NCI-H2081 (cell line): Measurements from ENCODE around the gene CRACR2B.

Source experiments
- DNase-seq, 2 experiments: peaks; one replicate each; lab custom pipeline; 2025; lab: John Stamatoyannopoulos, UW

Gene CRACR2B

DNA sequence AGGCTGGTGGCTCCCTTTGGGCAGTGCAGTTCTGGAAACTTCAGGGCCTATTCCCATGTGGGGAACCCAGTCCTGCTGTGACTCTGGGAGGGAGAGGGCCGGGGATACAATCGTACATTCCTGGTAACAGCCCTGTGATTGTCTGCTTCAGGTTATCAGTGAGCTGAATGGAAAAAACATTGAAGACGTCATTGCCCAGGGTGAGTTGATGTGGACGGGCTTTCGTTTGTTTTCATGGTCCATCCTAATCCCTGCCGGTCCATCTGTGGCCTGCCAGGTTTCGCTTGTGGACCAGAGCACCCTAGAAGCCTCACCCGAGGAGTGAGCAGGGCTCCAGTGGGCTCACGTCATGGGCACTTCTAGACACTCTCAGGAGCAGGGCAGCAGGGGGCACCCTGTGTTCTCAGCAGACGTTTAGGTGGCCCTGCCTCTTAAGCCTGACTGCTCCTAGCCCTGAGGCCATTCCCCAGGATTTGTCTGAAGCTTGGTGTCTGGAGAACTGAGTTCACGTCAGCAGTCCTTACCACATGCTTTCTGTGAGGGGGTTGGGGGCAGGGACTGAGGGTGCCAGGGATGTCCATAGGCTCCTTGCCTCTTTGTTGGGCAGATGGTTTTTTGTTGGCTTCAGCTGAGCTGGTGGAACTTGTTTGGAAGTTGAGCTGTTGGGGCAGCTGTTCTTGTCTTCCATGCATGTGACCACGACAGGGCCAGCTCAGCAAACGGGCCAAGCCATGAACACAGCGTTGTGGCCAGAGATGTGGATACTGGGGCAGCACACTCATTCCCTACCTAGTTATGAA lies 16.1 kb upstream of the CRACR2B start:
- DNase-seq, result no peak

DNA sequence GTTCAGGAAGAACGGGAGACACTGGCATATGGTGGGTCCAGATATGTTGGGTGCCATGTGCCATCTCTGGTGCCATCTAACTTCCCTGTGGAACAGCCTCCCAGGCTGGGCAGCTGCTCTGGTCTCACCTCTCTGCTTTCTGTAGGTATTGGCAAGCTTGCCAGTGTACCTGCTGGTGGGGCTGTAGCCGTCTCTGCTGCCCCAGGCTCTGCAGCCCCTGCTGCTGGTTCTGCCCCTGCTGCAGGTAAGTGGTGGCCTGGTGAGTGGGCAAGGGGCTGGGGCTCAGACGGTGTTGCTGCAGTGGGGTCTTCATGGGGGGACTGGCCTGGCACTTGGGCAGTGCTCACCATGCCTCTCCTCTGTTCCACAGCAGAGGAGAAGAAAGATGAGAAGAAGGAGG lies 15.3 kb upstream of the CRACR2B start:
- no peak for DNase-seq

DNA sequence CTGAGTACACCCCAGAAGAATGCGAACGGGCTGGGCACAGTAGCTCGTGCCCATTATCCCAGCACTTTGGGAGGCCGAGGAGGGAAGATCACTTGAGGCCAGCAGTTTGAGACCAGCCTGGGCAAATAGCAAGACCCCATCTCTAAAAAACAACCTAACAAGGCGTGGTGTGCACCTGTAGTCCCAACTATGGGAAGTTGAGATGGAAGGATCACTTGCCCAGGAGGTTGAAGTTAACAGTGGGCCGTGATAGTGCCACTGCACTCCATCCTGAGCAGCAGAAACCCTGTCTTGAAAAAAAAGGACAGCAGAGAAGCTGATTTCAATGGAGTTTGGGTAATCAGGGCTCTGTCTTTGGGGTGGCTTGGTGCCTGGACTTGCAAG lies 14.7 kb upstream of the CRACR2B start:
- no peak for DNase-seq

DNA sequence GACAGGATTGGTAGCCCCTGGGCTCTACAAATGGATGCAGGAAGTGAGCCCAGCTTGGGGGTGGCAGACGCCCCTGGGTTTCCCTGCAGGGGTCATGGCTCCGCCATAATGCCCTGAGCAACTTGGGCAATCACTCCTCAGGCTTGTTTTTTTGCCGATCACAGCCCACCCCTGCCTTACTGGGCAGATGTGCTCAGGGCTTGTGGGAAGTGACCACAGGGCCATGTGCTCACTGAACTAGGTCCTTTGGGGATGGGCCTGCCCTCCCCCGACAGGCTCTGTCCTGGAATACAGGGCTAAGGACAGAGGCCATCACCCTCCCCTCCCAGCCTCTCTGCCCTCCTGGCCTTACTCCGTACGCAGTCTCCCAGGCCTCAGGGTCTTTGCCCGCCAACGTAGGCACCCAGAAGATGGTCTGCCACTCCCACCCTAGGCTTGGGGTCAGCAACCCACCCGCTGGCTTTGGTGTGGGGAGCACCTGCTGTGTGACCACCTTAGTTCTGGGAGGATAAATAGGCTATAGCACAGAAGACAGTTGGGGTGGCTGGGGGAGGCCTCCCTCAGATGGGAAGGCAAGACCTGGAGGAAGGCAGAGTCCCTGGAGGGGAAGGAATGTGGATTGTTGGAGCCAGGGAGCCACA lies 14.1 kb upstream of the CRACR2B start:
- DNase-seq, result no peak

DNA sequence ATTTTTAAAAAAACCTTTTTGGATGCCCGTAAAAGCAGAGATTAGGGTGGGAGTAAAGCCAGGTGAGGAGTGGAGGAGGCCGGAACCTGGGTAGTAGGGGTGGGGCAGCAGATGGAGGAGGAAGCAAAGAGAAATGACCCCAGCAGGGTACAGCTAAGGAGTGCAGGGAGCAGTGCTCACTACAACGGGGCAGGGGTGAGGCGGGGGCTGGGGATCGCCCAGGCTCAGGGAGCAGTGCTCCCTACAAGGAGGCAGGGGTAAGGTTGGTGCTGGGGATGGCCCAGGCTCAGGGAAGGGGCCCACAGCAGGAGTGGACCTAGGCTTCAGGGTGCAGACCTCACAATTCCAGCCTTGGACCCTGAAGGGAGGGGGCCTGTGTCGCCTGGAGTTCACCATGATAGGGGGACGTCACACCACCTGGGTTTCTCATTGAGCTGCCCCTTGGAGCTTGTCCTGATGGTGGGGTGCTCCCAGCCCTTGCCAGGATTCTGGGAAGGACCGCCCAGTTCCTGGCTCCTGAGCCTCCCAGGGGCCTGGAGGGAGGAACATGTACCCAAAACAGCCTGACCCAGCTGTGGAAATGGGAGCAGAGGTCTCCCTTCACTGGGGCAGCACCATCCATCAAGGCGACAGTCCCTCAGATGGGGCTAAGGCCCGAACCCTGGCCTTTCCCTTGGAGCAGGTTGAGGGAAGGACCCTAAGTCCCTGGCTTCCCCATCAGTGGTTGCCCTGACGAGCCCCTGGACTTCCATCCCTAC lies 11.9 kb upstream of the CRACR2B start:
- no peak for DNase-seq

DNA sequence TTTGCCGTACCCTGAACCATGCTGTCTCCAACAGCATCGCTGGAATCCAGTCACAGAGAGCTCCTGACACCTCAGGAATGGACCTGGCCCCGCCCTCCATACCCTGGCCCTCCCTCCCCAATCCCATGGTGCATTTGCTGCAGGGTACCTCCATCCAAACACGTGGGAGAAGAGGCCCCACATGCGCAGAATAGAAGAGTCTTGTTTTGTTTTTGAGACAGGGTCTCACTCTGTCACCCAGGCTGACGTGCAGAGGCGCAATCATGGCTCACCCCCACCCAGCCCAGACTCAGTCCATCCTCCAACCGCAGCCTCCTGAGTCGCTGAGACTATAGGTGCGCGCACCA lies 11.3 kb upstream of the CRACR2B start:
- no peak for DNase-seq

DNA sequence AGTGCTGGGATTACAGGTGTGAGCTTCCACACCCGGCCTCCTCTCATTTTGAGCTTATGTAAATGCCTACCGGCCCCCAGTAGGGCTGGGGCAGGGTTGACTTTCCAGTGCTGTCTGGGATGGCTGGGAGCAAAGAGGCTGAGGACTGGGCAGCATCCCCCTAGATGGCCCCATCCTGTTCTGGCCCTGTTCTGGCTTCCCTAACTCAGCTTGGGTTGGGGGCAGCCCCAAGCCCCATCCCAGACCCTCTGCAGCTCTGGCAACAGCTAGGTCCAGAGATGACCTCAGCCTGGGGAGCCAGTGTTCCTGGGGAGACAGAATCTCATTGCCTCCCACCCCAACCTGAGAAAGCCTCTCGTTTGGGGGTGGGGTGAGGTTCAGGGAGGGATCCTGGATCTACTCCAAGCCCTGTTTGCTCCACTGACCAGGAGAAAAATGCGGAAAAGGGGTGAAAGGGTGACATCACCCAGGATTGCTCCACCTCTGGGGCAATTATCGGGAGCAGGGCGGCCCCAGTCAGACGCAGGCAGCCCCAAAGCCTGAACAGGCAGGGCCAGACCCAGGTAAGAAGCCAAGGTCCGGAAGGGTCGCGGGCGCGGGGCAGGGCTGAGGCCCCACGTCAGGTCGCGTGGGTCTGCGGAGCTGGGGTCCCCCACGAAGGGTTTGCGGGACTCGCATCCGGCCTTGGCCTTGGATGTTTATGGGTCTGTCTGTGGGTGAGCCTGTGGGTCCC lies 9.2 kb upstream of the CRACR2B start, which contains the start of gene PNPLA2:
PNPLA2 (plus strand) TSS at position 519 of the 733 bp plus-strand sequence. CDS start 805 bp downstream, outside the sequence.
- DNase-seq, result no peak

DNA sequence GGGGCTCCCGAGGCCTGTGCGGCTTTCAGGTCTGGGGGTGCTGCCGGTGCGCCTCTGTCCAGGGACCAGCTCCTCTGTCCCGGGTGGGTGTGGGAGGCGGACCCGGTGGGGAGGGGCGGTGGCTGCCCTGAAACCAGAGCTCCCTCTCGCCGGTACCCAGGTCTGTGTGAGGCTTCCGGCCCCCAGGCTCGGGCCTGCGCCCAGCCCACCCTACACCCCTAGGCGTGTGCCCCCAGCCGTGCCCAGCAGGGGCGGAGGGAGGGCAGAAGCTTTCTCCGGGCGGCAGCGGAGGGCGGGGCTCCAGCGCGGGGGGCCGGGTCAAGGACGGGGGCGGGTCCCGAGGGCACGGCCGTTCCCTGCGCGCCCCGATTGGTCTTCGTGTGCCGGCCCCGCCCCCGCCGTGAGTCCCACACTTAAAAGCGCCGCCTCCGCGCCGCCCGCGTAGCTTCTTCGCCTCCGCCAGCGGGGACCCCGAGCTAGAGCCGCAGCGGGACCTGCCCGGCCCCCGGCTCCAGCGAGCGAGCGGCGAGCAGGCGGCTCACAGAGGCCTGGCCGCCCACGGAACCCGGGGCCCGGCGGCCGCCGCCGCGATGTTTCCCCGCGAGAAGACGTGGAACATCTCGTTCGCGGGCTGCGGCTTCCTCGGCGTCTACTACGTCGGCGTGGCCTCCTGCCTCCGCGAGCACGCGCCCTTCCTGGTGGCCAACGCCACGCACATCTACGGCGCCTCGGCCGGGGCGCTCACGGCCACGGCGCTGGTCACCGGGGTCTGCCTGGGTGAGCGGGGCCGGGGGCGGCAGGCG lies 8.4 kb upstream of the CRACR2B start:
- DNase-seq, result peak; percentile 85 to 87

DNA sequence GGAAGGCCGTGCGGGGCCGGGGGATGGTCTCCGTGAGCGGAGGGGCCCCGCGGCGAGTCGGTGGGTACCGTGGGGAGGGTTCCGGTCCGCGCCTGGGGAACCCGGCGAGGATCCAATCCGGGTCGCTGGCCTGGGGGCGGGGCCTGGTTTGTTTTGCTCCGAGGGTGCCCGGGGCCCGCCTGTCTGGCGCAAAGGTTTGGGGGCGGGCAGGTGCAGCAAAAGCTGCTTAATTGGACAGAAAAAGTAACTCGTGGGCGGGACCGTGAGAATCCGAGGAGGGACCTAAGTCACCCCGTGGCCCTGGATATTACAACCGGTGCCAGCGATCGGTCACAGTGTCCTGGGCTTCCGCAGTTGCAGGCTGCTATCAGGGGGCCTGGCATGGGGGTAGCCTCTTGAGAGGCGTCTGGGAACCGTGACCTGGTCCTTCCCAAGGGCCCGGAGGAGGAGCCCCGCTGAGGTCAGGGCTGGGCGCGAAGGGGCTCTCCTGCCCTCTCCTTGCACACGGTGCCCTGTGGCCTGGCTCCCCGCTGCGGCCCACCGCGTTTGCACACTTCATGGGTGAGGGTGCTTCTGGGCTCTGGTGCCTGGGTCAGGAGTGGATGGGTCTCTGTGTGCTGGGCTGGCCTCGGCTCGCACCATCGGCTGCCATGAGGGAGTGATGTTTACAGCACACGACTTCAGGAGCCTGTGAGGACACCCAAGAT lies 7.6 kb upstream of the CRACR2B start:
- peak; percentile 68 to 80 for DNase-seq

DNA sequence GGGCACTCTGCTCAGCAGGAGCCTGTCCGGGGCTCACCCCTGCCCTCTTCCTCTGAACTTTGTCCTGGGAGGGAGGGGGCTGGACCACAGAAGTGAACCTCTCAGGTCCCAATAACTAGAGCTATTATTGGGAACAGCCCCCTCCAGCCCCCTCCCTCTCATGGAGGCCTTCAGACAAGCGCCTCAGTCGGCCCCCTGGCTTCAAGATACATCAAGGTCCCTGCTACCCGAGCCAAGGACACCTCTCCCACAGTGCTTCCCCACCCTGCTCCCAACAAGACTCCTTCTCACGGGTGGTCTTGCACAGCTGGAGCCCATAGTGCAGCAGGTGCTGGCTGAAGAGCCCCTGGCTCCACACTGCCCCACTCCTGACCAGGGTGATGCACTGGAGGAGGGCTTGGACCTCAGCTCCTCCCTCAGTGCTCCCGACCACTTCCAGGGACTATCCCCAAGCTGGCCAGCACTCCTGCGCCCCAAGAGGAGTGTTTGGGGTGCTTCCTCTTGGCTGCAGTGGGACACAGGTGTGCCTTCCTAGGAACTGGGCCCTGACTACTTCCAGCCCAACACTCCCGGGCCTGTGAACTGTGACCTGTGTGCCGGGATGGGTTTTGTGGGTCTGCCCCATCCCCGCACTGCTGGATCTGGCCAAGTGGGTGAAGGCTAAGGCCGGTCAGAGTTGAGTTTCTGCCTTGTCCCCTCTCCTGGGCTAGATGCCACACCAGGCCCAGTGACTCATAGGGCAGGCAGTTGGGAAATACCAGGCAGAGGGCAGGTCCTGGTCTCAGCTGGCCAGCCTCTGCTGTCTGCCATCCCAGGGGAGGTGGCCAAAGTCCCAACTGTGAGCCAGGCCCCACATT lies 6.8 kb upstream of the CRACR2B start:
- DNase-seq, result no peak

DNA sequence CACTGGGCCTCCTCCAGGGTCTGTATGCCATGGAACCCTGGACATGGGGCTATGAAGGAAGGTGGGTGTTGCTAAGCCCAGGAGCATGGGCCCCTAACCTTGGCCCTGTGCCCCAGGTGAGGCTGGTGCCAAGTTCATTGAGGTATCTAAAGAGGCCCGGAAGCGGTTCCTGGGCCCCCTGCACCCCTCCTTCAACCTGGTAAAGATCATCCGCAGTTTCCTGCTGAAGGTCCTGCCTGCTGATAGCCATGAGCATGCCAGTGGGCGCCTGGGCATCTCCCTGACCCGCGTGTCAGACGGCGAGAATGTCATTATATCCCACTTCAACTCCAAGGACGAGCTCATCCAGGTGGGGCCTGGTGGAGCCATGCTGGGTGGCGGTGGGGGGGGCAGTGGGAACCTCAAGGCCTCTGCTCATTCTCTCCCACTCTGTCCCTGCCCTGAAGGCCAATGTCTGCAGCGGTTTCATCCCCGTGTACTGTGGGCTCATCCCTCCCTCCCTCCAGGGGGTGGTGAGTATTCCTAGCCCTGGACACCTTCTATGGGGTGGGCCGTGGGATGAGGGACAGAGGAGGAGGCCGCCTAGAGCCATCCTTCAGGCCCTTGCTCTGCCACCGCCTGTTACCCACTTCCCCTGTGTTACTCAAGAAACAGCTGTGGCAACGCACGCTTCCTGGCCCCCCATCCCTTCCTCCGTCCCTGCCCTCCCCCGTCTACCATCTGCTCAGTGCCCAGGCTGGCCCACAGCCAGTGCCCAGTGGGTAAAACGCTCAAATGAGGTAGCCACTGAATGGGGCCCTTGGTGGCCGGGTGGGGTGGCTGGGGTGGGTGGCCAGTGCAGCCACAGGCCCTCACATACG lies 6.0 kb upstream of the CRACR2B start:
- DNase-seq, result no peak

DNA sequence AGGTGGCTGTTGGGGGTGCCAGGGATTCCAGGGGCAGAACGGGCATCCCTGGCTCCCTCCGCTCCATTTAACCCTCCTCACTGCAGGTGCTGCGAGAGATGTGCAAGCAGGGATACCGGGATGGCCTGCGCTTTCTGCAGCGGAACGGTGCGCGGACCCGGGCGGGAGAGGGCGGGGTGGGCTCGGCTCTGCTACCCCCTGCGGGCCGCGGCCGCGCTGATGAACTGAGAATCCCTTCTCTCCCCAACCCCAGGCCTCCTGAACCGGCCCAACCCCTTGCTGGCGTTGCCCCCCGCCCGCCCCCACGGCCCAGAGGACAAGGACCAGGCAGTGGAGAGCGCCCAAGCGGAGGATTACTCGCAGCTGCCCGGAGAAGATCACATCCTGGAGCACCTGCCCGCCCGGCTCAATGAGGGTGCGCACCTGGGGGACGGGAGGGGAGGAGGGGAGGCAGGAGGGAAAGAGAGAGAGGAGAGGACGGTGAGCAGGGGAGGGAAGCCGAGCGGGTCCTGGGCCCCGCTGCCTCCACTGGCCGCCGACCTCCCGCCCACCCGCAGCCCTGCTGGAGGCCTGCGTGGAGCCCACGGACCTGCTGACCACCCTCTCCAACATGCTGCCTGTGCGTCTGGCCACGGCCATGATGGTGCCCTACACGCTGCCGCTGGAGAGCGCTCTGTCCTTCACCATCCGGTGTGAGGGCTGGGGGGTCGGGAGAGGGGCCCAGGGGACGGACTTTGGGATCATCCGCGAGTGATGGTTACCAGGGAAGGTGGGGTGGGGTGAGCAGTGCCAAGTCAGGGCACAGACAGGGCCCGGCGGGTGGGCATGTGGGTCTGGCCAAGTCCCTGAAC lies 4.1 kb upstream of the CRACR2B start:
- DNase-seq, result peak; percentile 24 to 59

DNA sequence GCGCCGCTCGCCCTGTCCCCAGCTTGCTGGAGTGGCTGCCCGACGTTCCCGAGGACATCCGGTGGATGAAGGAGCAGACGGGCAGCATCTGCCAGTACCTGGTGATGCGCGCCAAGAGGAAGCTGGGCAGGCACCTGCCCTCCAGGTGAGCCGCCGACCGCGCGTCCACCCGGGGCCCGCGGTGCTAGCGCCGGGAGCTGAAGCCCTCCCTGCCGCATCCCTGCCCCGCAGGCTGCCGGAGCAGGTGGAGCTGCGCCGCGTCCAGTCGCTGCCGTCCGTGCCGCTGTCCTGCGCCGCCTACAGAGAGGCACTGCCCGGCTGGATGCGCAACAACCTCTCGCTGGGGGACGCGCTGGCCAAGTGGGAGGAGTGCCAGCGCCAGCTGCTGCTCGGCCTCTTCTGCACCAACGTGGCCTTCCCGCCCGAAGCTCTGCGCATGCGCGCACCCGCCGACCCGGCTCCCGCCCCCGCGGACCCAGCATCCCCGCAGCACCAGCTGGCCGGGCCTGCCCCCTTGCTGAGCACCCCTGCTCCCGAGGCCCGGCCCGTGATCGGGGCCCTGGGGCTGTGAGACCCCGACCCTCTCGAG lies 3.3 kb upstream of the CRACR2B start:
- DNase-seq, result peak; percentile 81 to 88

DNA sequence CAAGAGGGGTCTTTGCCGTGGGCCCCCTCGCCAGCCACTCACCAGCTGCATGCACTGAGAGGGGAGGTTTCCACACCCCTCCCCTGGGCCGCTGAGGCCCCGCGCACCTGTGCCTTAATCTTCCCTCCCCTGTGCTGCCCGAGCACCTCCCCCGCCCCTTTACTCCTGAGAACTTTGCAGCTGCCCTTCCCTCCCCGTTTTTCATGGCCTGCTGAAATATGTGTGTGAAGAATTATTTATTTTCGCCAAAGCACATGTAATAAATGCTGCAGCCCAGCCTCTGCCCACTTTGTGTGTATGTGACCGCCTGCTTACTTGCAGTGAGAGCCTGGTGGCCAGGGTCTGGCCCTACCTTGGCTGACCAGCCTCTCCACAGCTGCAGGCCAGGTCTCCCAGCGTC lies 2.8 kb upstream of the CRACR2B start:
- DNase-seq, result peak in 1 of 2 experiments; percentile 32

DNA sequence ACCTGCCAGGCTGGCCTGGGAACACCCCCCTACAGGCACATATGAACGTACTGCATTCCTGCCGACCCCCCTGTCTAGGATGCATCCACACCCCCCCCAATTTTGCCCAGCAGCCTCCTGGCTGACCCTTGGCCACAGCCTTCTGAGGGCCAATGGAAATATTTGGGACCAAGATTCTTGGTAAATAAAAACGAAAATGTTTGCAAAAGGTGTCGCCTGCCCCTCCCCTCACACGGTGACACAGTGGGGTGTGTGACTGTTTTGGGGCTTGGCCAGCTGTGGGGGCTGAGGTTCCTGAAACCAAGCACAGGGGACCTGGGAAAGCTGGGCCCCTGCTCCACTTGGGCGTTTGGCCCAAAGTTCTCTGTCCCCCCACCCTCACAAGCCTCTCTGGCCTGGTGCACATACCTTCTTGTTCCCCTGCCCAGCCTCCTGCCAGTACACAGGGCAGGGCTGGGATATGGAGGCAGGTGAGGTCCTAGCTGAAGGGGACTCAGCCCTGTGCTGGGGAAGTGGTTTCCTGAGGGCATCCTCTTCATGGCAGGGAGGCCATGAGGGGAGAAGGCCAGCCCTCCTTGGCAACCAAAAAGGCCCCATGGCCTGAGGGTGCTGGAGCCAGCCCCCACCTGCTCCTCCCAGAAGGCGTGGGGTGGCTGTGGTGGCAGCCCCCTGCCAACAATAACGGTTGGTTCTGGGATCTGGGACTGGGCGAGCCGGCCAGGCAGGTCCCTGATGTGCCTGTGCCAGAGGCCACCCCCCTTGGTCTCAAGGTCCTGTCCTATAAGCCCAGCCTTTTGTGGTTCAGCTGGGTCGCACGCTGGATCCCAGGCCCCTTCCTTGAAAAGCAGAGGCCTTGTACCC lies 2.1 kb upstream of the CRACR2B start:
- DNase-seq, result no peak

DNA sequence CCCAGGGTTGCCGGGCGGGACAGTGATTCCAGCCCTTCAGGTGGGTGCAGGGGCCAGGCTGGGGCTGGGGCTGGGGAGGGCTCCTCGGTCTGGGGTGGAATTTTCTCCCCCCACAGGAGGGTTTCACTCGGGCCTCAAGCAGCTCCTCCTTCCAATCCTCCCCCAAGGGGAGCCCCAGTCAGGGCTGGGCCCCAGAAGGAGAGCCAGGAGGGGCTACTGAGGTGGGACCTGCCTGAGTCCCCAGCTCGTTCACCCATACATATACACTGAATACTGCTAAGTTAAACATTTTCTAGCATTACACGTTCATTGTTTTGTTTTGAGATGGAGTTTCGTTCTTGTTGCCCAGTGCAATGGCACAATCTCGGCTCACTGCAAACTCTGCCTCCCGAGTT lies 1.5 kb upstream of the CRACR2B start:
- no peak for DNase-seq

DNA sequence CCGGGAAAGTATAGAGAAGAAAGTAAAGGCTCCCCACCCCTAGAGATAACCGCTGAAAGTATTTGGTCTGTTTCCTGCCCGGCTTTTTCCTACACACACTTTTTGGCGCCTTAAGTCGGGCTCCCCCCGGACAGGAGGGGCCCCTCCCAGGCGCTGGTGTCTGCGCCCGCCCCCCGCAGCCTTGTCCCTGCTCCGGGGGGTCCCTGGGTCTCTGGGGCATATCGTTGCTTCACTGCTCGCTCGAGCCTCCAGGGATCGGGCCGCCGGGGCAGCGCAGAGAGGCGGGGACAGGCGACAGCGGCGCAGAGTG lies 928 bp upstream of the CRACR2B start:
- DNase-seq, result no peak
